ENCODE data around the gene CEP135.

The CEP135 gene

GRCh38 chr4:55939421-55939820, 9.3 kb upstream of the CEP135 start:
- no peak overlapping the region for H3K4me2 ChIP-seq
- no peak overlapping the region for H2AFZ ChIP-seq (ENCODE audit: low read depth)
- H3K79me2 ChIP-seq (ENCODE audit: insufficient read depth, low read depth): no peaks in the 10 kb centered on the region
- H3K4me3 ChIP-seq (IDR thresholded peaks at IDR 0.05; ENCODE audit: insufficient read depth, low read depth, low read length): no peak overlapping the region
- no peak overlapping the region for H3K9ac ChIP-seq
- no peaks in the 10 kb centered on the region for H3K4me1 ChIP-seq (ENCODE audit: low read depth, poor library complexity, severe bottlenecking)
- TF ChIP-seq CTCF (conservative IDR thresholded peaks at IDR 0.05; ENCODE audit: low read depth, low read length): no peak
- H3K27me3 ChIP-seq (ENCODE audit: insufficient read depth, low read depth): no peaks in the 10 kb centered on the region
- no peaks in the 10 kb centered on the region for H4K20me1 ChIP-seq (ENCODE audit: insufficient read depth)
- no peak overlapping the region for H3K27ac ChIP-seq
- H3K36me3 ChIP-seq (ENCODE audit: insufficient read depth): no peaks in the 10 kb centered on the region

DNA sequence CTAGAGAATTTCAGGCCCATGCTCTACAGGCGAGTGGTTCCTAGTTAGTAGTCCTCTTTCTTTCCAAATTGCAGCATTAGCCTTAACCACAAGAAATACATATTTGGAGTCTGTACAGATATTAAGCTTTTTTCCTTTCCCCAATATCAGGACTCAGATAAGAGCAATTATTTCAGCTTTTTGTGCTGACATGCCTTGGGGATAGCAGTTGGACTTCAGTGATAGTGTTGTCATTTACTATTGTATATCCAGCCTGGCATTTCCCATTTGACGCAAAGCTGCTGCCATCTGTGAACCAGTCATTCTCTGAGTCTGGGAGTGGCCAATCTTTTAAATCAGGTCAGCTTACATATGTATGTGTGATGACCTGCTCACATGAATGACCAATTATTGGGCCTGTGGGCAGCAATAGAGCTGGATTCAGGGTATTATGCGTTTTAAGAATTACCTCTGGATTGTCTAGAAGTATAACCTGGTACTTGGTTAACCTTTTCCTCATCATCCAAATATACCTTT, 6.8 kb upstream of the CEP135 start:
- no peak overlapping the region for H2AFZ ChIP-seq (ENCODE audit: low read depth)
- H3K27me3 ChIP-seq (ENCODE audit: insufficient read depth, low read depth): no peaks in the 10 kb centered on the region
- H3K4me1 ChIP-seq (ENCODE audit: low read depth, poor library complexity, severe bottlenecking): peaks cover 13% of the 10 kb centered on the region
- H3K79me2 ChIP-seq (ENCODE audit: insufficient read depth, low read depth): 0 out of 2 replicates have a peak, but pooled peaks cover 6% of the 10 kb centered on the region
- no peak overlapping the region for H3K9ac ChIP-seq
- no peak overlapping the region for H3K27ac ChIP-seq
- no peak overlapping the region for H3K4me2 ChIP-seq
- H3K4me3 ChIP-seq (IDR thresholded peaks at IDR 0.05; ENCODE audit: insufficient read depth, low read depth, low read length): no peak overlapping the region
- no peaks in the 10 kb centered on the region for H4K20me1 ChIP-seq (ENCODE audit: insufficient read depth)
- H3K36me3 ChIP-seq (ENCODE audit: insufficient read depth): no peaks in the 10 kb centered on the region
- TF ChIP-seq CTCF (conservative IDR thresholded peaks at IDR 0.05; ENCODE audit: low read depth, low read length): no peak

DNA sequence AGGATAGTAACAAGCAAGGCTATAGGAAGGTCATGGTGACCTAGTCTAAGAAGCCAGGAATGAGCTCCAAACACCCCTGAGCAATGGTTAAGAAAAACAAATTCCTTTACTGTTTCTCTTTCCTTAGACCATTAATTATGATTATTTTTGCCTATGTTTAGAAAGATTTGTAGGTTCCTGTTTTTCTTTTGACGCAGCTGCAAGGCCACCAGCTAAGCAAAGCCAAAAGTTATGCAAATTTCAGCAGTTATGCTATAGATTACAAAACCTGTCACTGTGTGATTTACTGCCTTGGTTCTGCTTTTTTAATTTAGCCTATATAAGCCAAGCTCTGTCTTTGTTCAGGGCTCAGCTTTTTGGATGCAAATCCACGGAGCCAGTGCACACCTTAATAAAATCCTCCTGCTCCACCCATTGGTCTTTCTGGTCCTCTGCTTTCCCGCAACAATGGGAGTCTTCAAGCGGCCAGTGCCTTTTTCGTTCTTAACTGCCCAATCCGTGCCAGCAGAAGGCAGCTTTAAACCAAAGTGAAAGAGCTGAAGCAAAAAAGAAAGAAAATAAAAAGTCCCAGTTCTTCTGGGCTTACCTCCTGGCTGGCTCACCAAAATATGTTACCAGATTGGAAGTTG, 1.4 kb upstream of the CEP135 start:
- Histone ChIP-seq H3K27ac (peak overlapping the region; percentile 90), H3K27me3 (ENCODE audit: insufficient read depth, low read depth) (no peaks in the 10 kb centered on the region), H3K4me2 (peak overlapping the region; percentile 79), H2AFZ (ENCODE audit: low read depth) (peak overlapping the region; percentile 61), H3K4me3 (IDR thresholded peaks at IDR 0.05; ENCODE audit: insufficient read depth, low read depth, low read length) (peak overlapping the region; percentile 81), H4K20me1 (ENCODE audit: insufficient read depth) (no peaks in the 10 kb centered on the region), H3K4me1 (ENCODE audit: low read depth, poor library complexity, severe bottlenecking) (peaks cover 44% of the 10 kb centered on the region), H3K9ac (peak overlapping the region; percentile 86; the same call in 1 of the 2 replicates), H3K79me2 (ENCODE audit: insufficient read depth, low read depth) (peaks cover 32% of the 10 kb centered on the region), H3K36me3 (ENCODE audit: insufficient read depth) (no peaks in the 10 kb centered on the region)
- no peak for TF ChIP-seq CTCF (conservative IDR thresholded peaks at IDR 0.05; ENCODE audit: low read depth, low read length)

GRCh38 chr4:55947912-55948725, 626 bp upstream of the CEP135 start:
- Histone ChIP-seq H3K36me3 (ENCODE audit: insufficient read depth) (no peaks in the 10 kb centered on the region), H3K4me3 (IDR thresholded peaks at IDR 0.05; ENCODE audit: insufficient read depth, low read depth, low read length) (peak overlapping the region; percentile 81), H3K4me2 (peak overlapping the region; percentile 79), H3K27ac (peak overlapping the region; percentile 90), H3K9ac (peak overlapping the region; percentile 86; the same call in 1 of the 2 replicates), H3K4me1 (ENCODE audit: low read depth, poor library complexity, severe bottlenecking) (peaks cover 44% of the 10 kb centered on the region), H3K79me2 (ENCODE audit: insufficient read depth, low read depth) (peaks cover 33% of the 10 kb centered on the region), H4K20me1 (ENCODE audit: insufficient read depth) (no peaks in the 10 kb centered on the region), H2AFZ (ENCODE audit: low read depth) (peak overlapping the region; percentile 61), H3K27me3 (ENCODE audit: insufficient read depth, low read depth) (no peaks in the 10 kb centered on the region)
- TF ChIP-seq CTCF (conservative IDR thresholded peaks at IDR 0.05; ENCODE audit: low read depth, low read length): 0 out of 2 replicates have a peak, but pooled peaks have one; percentile 91
